Measurements from ENCODE around the gene OSBPL5.

OSBPL5 gene

DNA sequence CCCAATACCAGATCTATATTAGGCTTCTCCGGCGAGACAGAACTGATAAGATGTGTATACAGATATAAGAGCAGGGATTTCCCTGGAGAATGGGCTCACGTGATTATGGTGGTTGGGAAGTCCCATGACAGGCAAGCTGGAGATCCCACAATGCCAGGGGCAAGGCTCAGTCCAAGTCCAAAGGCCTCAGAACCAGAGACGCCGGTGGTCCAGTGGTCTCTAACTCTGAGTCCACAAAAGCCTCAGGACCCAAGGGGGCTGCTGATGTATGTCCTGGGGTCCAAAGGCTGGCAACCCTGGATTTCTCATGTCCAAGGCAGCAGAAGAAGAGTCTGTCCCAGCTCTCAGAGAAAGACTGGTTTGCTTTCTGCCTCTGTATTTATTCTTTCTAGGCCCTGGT, 15.8 kb upstream of the OSBPL5 start:
- no CpG with 5 or more reads among the region's 5 CpGs for whole genome bisulfite sequencing (ENCODE audit: insufficient coverage, insufficient read length)
- H3K27me3 ChIP-seq (ENCODE audit: control insufficient read depth, insufficient read depth, low read length) = no peaks in the 10 kb centered on the region
- no peaks in the 10 kb centered on the region for H3K9me3 ChIP-seq (ENCODE audit: control insufficient read depth, insufficient read depth, low read length)
- no peaks in the 10 kb centered on the region for H3K4me1 ChIP-seq (ENCODE audit: control insufficient read depth, insufficient read depth, low read length)
- DNase-seq (ENCODE audit: low read depth, low spot score) = no peak
- no peaks in the 10 kb centered on the region for H3K36me3 ChIP-seq (ENCODE audit: control insufficient read depth, insufficient read depth, low read length)
- H3K4me3 ChIP-seq (ENCODE audit: low read length) = no peak overlapping the region
- H3K27ac ChIP-seq (ENCODE audit: low read length) = no peak overlapping the region

DNA sequence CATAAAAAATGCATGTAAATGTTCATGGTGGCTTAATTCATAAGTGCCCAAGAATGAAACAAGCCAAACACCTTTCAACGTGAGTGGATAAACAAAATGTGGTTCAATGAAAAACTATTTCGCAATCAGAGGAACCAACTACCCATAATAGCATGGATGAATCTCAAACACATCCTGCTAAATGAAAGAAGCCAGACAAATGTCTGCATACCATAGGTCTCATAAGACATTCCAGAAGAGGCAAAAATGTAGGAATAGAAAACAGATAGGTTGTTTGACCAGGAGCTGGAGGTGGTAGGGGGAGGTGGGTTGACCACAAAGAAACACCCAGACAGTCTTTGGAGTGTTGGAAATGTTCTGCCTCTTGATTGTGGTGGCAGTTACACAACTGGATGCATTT, 13.2 kb upstream of the OSBPL5 start:
- Histone ChIP-seq H3K4me3 (ENCODE audit: low read length) (no peak overlapping the region), H3K27ac (ENCODE audit: low read length) (no peak overlapping the region), H3K4me1 (ENCODE audit: control insufficient read depth, insufficient read depth, low read length) (no peaks in the 10 kb centered on the region), H3K36me3 (ENCODE audit: control insufficient read depth, insufficient read depth, low read length) (no peaks in the 10 kb centered on the region), H3K9me3 (ENCODE audit: control insufficient read depth, insufficient read depth, low read length) (no peaks in the 10 kb centered on the region), H3K27me3 (ENCODE audit: control insufficient read depth, insufficient read depth, low read length) (no peaks in the 10 kb centered on the region)
- no peak for DNase-seq (ENCODE audit: low read depth, low spot score)
- WGBS (ENCODE audit: insufficient coverage, insufficient read length) = no CpG with 5 or more reads among the region's 2 CpGs

DNA sequence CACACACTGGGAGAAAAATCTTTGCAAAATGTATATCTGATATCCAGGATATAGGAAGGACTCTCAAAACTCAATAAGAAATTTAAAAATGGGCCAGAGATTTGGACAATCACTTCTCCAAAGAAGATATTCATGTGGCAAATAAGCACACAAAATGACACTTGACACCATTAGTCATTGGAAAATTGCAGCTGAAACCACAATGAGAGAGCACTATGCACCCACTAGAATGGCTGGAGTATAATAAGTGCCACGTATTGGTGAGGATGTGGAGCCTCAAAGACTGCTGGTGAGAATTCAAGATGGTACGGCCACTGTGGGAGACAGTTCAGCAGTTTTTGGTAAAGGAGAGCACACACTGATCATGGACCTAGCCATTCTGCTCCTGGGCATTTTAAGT, 12.8 kb upstream of the OSBPL5 start:
- WGBS (ENCODE audit: insufficient coverage, insufficient read length) = no CpG with 5 or more reads among the region's 2 CpGs
- Histone ChIP-seq H3K27ac (ENCODE audit: low read length) (no peak overlapping the region), H3K27me3 (ENCODE audit: control insufficient read depth, insufficient read depth, low read length) (no peaks in the 10 kb centered on the region), H3K36me3 (ENCODE audit: control insufficient read depth, insufficient read depth, low read length) (no peaks in the 10 kb centered on the region), H3K4me1 (ENCODE audit: control insufficient read depth, insufficient read depth, low read length) (no peaks in the 10 kb centered on the region), H3K4me3 (ENCODE audit: low read length) (no peak overlapping the region), H3K9me3 (ENCODE audit: control insufficient read depth, insufficient read depth, low read length) (no peaks in the 10 kb centered on the region)
- DNase-seq (ENCODE audit: low read depth, low spot score) = no peak

GRCh38 chr11:3176487-3176886, 11.4 kb upstream of the OSBPL5 start:
- no peaks in the 10 kb centered on the region for H3K36me3 ChIP-seq (ENCODE audit: control insufficient read depth, insufficient read depth, low read length)
- H3K27me3 ChIP-seq (ENCODE audit: control insufficient read depth, insufficient read depth, low read length) = no peaks in the 10 kb centered on the region
- H3K27ac ChIP-seq (ENCODE audit: low read length) = no peak overlapping the region
- H3K4me3 ChIP-seq (ENCODE audit: low read length) = no peak overlapping the region
- no peaks in the 10 kb centered on the region for H3K9me3 ChIP-seq (ENCODE audit: control insufficient read depth, insufficient read depth, low read length)
- H3K4me1 ChIP-seq (ENCODE audit: control insufficient read depth, insufficient read depth, low read length) = no peaks in the 10 kb centered on the region
- no peak for DNase-seq (ENCODE audit: low read depth, low spot score)

DNA sequence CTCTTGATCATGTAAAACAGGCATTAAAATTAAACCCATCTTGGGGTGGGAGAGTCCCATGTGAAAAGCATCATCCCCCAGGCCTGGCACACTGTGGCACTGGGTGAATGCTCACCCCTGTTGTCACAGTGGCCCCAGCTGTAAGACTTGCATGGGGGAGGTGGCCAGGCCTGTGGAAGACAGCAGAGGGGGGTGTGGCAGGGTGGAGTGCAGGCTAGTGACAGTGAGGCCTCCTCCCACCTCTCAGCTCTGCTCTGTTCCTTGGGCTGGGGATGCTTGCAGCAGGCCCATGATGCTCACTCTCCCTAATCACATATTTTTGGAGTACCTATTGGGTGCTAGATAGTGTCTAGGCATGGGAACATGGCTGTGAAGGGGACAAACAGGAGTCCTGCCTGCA, 10.1 kb upstream of the OSBPL5 start:
- Histone ChIP-seq H3K4me1 (ENCODE audit: control insufficient read depth, insufficient read depth, low read length) (no peaks in the 10 kb centered on the region), H3K27ac (ENCODE audit: low read length) (no peak overlapping the region), H3K27me3 (ENCODE audit: control insufficient read depth, insufficient read depth, low read length) (no peaks in the 10 kb centered on the region), H3K4me3 (ENCODE audit: low read length) (no peak overlapping the region), H3K36me3 (ENCODE audit: control insufficient read depth, insufficient read depth, low read length) (no peaks in the 10 kb centered on the region), H3K9me3 (ENCODE audit: control insufficient read depth, insufficient read depth, low read length) (no peaks in the 10 kb centered on the region)
- DNase-seq (ENCODE audit: low read depth, low spot score) = no peak

GRCh38 chr11:3174387-3174786, 9.3 kb upstream of the OSBPL5 start:
- H3K36me3 ChIP-seq (ENCODE audit: control insufficient read depth, insufficient read depth, low read length) = no peaks in the 10 kb centered on the region
- WGBS (ENCODE audit: insufficient coverage, insufficient read length) = 100% methylated on average over 3 of the region's 3 CpGs
- no peak overlapping the region for H3K27ac ChIP-seq (ENCODE audit: low read length)

GRCh38 chr11:3173795-3174194, 8.7 kb upstream of the OSBPL5 start:
- H3K27me3 ChIP-seq (ENCODE audit: control insufficient read depth, insufficient read depth, low read length) = no peaks in the 10 kb centered on the region
- no peak overlapping the region for H3K27ac ChIP-seq (ENCODE audit: low read length)
- 100% methylated on average over 1 of the region's 2 CpGs for WGBS (ENCODE audit: insufficient coverage, insufficient read length)
- no peak overlapping the region for H3K4me3 ChIP-seq (ENCODE audit: low read length)
- H3K4me1 ChIP-seq (ENCODE audit: control insufficient read depth, insufficient read depth, low read length) = peaks cover 8% of the 10 kb centered on the region
- H3K36me3 ChIP-seq (ENCODE audit: control insufficient read depth, insufficient read depth, low read length) = no peaks in the 10 kb centered on the region
- DNase-seq (ENCODE audit: low read depth, low spot score) = no peak
- no peaks in the 10 kb centered on the region for H3K9me3 ChIP-seq (ENCODE audit: control insufficient read depth, insufficient read depth, low read length)

More at GRCh38 chr11:3174387-3174786, 9.3 kb upstream of the OSBPL5 start:
- Histone ChIP-seq H3K4me1 (ENCODE audit: control insufficient read depth, insufficient read depth, low read length) (peaks cover 4% of the 10 kb centered on the region; the same call in 1 of the 2 replicates), H3K9me3 (ENCODE audit: control insufficient read depth, insufficient read depth, low read length) (no peaks in the 10 kb centered on the region), H3K27me3 (ENCODE audit: control insufficient read depth, insufficient read depth, low read length) (no peaks in the 10 kb centered on the region), H3K4me3 (ENCODE audit: low read length) (no peak overlapping the region)
- no peak for DNase-seq (ENCODE audit: low read depth, low spot score)

GRCh38 chr11:3171931-3172560, 6.9 kb upstream of the OSBPL5 start:
- no peak for DNase-seq (ENCODE audit: low read depth, low spot score)
- H3K9me3 ChIP-seq (ENCODE audit: control insufficient read depth, insufficient read depth, low read length) = no peaks in the 10 kb centered on the region
- no peaks in the 10 kb centered on the region for H3K36me3 ChIP-seq (ENCODE audit: control insufficient read depth, insufficient read depth, low read length)
- H3K27me3 ChIP-seq (ENCODE audit: control insufficient read depth, insufficient read depth, low read length) = no peaks in the 10 kb centered on the region
- no CpG with 5 or more reads among the region's 12 CpGs for WGBS (ENCODE audit: insufficient coverage, insufficient read length)
- H3K4me3 ChIP-seq (ENCODE audit: low read length) = no peak overlapping the region
- H3K4me1 ChIP-seq (ENCODE audit: control insufficient read depth, insufficient read depth, low read length) = peaks cover 8% of the 10 kb centered on the region
- H3K27ac ChIP-seq (ENCODE audit: low read length) = no peak overlapping the region

GRCh38 chr11:3170756-3171650, 5.9 kb upstream of the OSBPL5 start:
- WGBS (ENCODE audit: insufficient coverage, insufficient read length) = no CpG with 5 or more reads among the region's 24 CpGs
- no peak overlapping the region for H3K27ac ChIP-seq (ENCODE audit: low read length)
- no peak for DNase-seq (ENCODE audit: low read depth, low spot score)
- H3K36me3 ChIP-seq (ENCODE audit: control insufficient read depth, insufficient read depth, low read length) = no peaks in the 10 kb centered on the region
- peaks cover 9% of the 10 kb centered on the region for H3K4me1 ChIP-seq (ENCODE audit: control insufficient read depth, insufficient read depth, low read length)
- H3K27me3 ChIP-seq (ENCODE audit: control insufficient read depth, insufficient read depth, low read length) = 0 out of 2 replicates have a peak, but pooled peaks cover under 1% of the 10 kb centered on the region
- H3K9me3 ChIP-seq (ENCODE audit: control insufficient read depth, insufficient read depth, low read length) = no peaks in the 10 kb centered on the region
- no peak overlapping the region for H3K4me3 ChIP-seq (ENCODE audit: low read length)

DNA sequence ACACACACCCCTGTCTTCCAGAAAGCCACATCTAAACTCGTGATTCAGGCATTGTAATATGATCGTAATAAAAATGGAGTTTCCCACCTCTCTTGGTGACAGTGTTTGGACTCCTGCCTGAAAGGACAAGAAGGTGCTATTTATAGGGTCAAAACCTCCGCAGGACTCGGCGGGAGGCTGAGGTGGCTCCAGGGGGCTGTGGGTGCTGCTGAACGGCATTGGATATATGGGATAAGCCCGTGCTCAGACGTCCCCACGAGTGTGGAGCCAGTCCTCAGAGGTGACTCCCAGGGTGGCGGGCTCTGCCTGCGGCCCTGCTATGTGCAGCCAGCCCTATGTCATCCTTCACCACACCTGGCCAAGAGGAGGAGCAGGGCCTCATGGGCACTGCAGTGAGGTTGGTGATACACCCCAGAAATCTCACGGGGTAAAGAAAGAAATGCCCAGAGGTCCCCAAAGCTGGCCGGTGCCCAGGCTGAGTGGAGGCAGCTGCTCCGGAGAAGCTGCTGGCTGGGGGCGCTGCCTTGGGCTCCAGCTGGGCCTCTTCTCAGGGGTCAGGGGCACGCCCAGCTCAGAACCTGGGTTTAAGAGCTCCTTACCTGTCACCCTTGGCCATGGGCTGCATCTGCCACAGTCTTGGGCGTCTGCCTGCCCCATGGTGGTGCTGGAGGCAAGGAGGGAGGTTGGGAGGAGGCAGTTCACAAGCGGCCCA, 5.1 kb upstream of the OSBPL5 start:
- Histone ChIP-seq H3K4me3 (ENCODE audit: low read length) (no peak overlapping the region), H3K27ac (ENCODE audit: low read length) (no peak overlapping the region), H3K36me3 (ENCODE audit: control insufficient read depth, insufficient read depth, low read length) (no peaks in the 10 kb centered on the region), H3K4me1 (ENCODE audit: control insufficient read depth, insufficient read depth, low read length) (peaks cover 11% of the 10 kb centered on the region), H3K9me3 (ENCODE audit: control insufficient read depth, insufficient read depth, low read length) (no peaks in the 10 kb centered on the region), H3K27me3 (ENCODE audit: control insufficient read depth, insufficient read depth, low read length) (peaks cover 7% of the 10 kb centered on the region; the same call in 1 of the 2 replicates)
- no CpG with 5 or more reads among the region's 18 CpGs for WGBS (ENCODE audit: insufficient coverage, insufficient read length)
- DNase-seq (ENCODE audit: low read depth, low spot score) = no peak
